A549 (cell line): ENCODE data around the gene NEK7. TPM values are rescaled to one million over a fixed set of nuclear protein-coding genes. Genes with fewer than 3 reads are reported as not detected.

Experiments used
- ATAC-seq, 2 experiments: fragments of 200-7000 bp in 1 of 2; fragments of >200 bp in 1 of 2; cut with Nextera tagmentation in 1 of 2; cut with Tn5 transposase in 1 of 2; 3 replicates each; pipeline versions ENCODE4 v1.8.0 to v1.9.1; 2018 to 2020; ENCODE audit warnings: mild to moderate bottlenecking in 1 of 2, moderate library complexity in 1 of 2
- CTCF ChIA-PET: fragments of 300-600 bp; sonication (Branson Sonifier 250); formaldehyde crosslinking; extraction: SDS; loops from one replicate; lab custom pipeline; 2021; ENCODE audit warnings: antibody characterized with exemption, inconsistent platforms; lab: Yijun Ruan, JAX
- POLR2A ChIA-PET: fragments of 350-600 bp; formaldehyde crosslinking; extraction: SDS; loops from one replicate; lab custom pipeline; 2021; ENCODE audit warnings: antibody characterized with exemption, inconsistent platforms; lab: Yijun Ruan, JAX
- DNase-seq, 2 experiments: peaks; one replicate each; pipeline versions ENCODE4 v3.0.0 to v3.0.0-alpha.2; 2011 to 2016; ENCODE audit warnings: low read depth in 1 of 2, low spot score in 1 of 2
- FAIRE-seq: peaks from 2 replicates; lab custom pipeline; 2011; peaks lifted over from hg19 to GRCh38; lab: Jason Lieb, UNC
- H3K27ac ChIP-seq, 2 experiments: fragments of >200 bp; sonication (Bioruptor Twin); formaldehyde crosslinking; 3 replicates each; pipeline ENCODE4 v1.5.1; 2016 to 2017
- H3K4me1 ChIP-seq: fragments of >200 bp; sonication (Bioruptor Twin); formaldehyde crosslinking; 3 replicates; pipeline ENCODE4 v1.6.1; 2016
- H3K4me2 ChIP-seq: fragments of >200 bp; sonication (Bioruptor Twin); formaldehyde crosslinking; 3 replicates; pipeline ENCODE4 v1.6.1; 2016
- H3K4me3 ChIP-seq: fragments of >200 bp; sonication (Bioruptor Twin); formaldehyde crosslinking; 3 replicates; pipeline ENCODE4 v1.5.1; 2016
- H3K9me3 ChIP-seq: fragments of >200 bp; sonication (Bioruptor Twin); formaldehyde crosslinking; 3 replicates; pipeline ENCODE4 v1.6.1; 2016
- CBX8 ChIP-seq: fragments of 200-600 bp; sonication (generic); IDR thresholded peaks from 2 replicates; pipeline ENCODE4 v1.6.1; 2016
- CHD2 ChIP-seq: fragments of 150-350 bp; IDR thresholded peaks from 2 replicates; pipeline ENCODE4 v1.6.1; 2014; ENCODE audit warnings: low read length; ENCODE audit not compliant: partially characterized antibody
- CTCF ChIP-seq: fragments of >200 bp; sonication (Bioruptor Twin); formaldehyde crosslinking; IDR thresholded peaks from 3 replicates; pipeline ENCODE4 v1.5.1; 2016
- EHF ChIP-seq: fragments of 250-450 bp; sonication (Bioruptor Pico); IDR thresholded peaks from 2 replicates; pipeline ENCODE4 v1.5.0; 2020; ENCODE audit warnings: mild to moderate bottlenecking
- EHMT2 ChIP-seq: fragments of 200-600 bp; sonication (generic); IDR thresholded peaks from 2 replicates; pipeline ENCODE4 v1.6.1; 2016; ENCODE audit warnings: antibody characterized with exemption, low read depth, mild to moderate bottlenecking, moderate library complexity
- ELK1 ChIP-seq: fragments of 150-350 bp; IDR thresholded peaks from 2 replicates; pipeline ENCODE4 v1.6.1; 2014; ENCODE audit warnings: low read depth, mild to moderate bottlenecking, low read length
- FOSB ChIP-seq: fragments of 250-450 bp; sonication (Bioruptor Pico); IDR thresholded peaks from 2 replicates; pipeline ENCODE4 v1.5.0; 2020; ENCODE audit warnings: mild to moderate bottlenecking, moderate library complexity
- HDAC2 ChIP-seq: fragments of 200-600 bp; sonication (generic); IDR thresholded peaks from 2 replicates; pipeline ENCODE4 v1.6.1; 2016
- HEYL ChIP-seq: fragments of 250-450 bp; sonication (Bioruptor Pico); IDR thresholded peaks from 2 replicates; pipeline ENCODE4 v1.8.0; 2021; ENCODE audit warnings: mild to moderate bottlenecking, moderate library complexity
- JUN ChIP-seq, 2 experiments: fragments of >200 bp; sonication (Bioruptor Twin); formaldehyde crosslinking; IDR thresholded peaks; 2 replicates in 1 of 2; 3 replicates in 1 of 2; pipeline ENCODE4 v1.6.1; 2016 to 2017
- JUNB ChIP-seq: fragments of >200 bp; sonication (Bioruptor Twin); formaldehyde crosslinking; IDR thresholded peaks from 2 replicates; pipeline ENCODE4 v1.6.1; 2016
- KDM5A ChIP-seq: fragments of 200-600 bp; sonication (generic); IDR thresholded peaks from 2 replicates; pipeline ENCODE4 v1.6.1; 2016; ENCODE audit warnings: antibody characterized with exemption, mild to moderate bottlenecking
- MAZ ChIP-seq: fragments of 150-350 bp; IDR thresholded peaks from 2 replicates; pipeline ENCODE4 v1.6.1; 2014; ENCODE audit warnings: antibody characterized with exemption, low read depth, low read length, borderline replicate concordance
- MYC ChIP-seq: IDR thresholded peaks from 2 replicates; pipeline ENCODE4 v1.6.1; 2012; ENCODE audit warnings: mild to moderate bottlenecking, inconsistent platforms, low read length, improper control_type of control experiment, borderline replicate concordance
- NPAS2 ChIP-seq: fragments of 250-450 bp; sonication (Bioruptor Pico); IDR thresholded peaks from 2 replicates; pipeline ENCODE4 v1.8.0; 2022; ENCODE audit warnings: mild to moderate bottlenecking, moderate library complexity, borderline replicate concordance
- NR3C1 ChIP-seq: fragments of >200 bp; sonication (Bioruptor Twin); formaldehyde crosslinking; IDR thresholded peaks from 3 replicates; pipeline ENCODE4 v1.6.1; 2017
- PBX3 ChIP-seq: IDR thresholded peaks from 2 replicates; pipeline ENCODE4 v1.6.1; 2012
- POLR2AphosphoS2 ChIP-seq: conservative IDR thresholded peaks from 2 replicates; pipeline ENCODE4 v1.6.1; 2012; ENCODE audit warnings: low read length, improper control_type of control experiment, inconsistent platforms
- RAD21 ChIP-seq, 2 experiments: fragments of >200 bp in 1 of 2; sonication (Bioruptor Twin) in 1 of 2; formaldehyde crosslinking in 1 of 2; IDR thresholded peaks in 1 of 2; conservative IDR thresholded peaks in 1 of 2; 2 replicates in 1 of 2; 3 replicates in 1 of 2; pipeline ENCODE4 v1.6.1; 2012 to 2018; ENCODE audit warnings: inconsistent platforms in 1 of 2
- REST ChIP-seq: fragments of 200-600 bp; sonication (generic); IDR thresholded peaks from 2 replicates; pipeline ENCODE4 v1.6.1; 2016; ENCODE audit warnings: antibody characterized with exemption, mild to moderate bottlenecking, moderate library complexity
- SMC3 ChIP-seq: fragments of >200 bp; sonication (Bioruptor Twin); formaldehyde crosslinking; IDR thresholded peaks from 3 replicates; pipeline ENCODE4 v1.6.1; 2018; ENCODE audit warnings: inconsistent platforms
- TP53 ChIP-seq: fragments of 250-450 bp; sonication (Bioruptor Pico); IDR thresholded peaks from 2 replicates; pipeline ENCODE4 v1.5.0; 2021; ENCODE audit warnings: mild to moderate bottlenecking, moderate library complexity
- USF2 ChIP-seq: fragments of 450-650 bp; IDR thresholded peaks from 2 replicates; pipeline ENCODE4 v1.6.1; 2014; ENCODE audit warnings: antibody characterized with exemption
- ZFP36 ChIP-seq: fragments of 450-650 bp; IDR thresholded peaks from 2 replicates; pipeline ENCODE4 v1.6.1; 2014; ENCODE audit warnings: borderline replicate concordance; ENCODE audit not compliant: partially characterized antibody
- ZSCAN20 ChIP-seq: fragments of 250-450 bp; sonication (Bioruptor Pico); IDR thresholded peaks from 2 replicates; pipeline ENCODE4 v1.8.0; 2022; ENCODE audit warnings: mild to moderate bottlenecking, moderate library complexity
- WGBS: methylation state at CpG from one replicate; pipeline ENCODE4 v1.1.6; 2017; ENCODE audit errors: missing lambda C conversion rate; 5-methylcytosine and 5-hydroxymethylcytosine counted together
- polyA plus RNA-seq, 4 experiments: library from polyadenylated mRNA; depleted of rRNA in 3 of 4; stranded (reverse); fragments of >200 nt; fragmentation: RNase III in 1 of 4; extraction: RNeasy Plus Mini Kit Qiagen cat#74134 plus additional on column Dnase treatment in 1 of 4; gene quantifications; 2 replicates in 3 of 4; 3 replicates in 1 of 4; pipeline ENCODE4 v1.2.3, GENCODE V29; 2011 to 2017

Gene NEK7
- polyA plus RNA-seq, 2 of the 4 experiments (the other 2 are of a cell fraction): 15.9 to 62.9 TPM

GRCh38 chr1:198268784-198269645 is 112.2 kb downstream of the NEK7 start:
- no peak overlapping the region for H3K4me2 ChIP-seq
- ATAC-seq: no peak
- FAIRE-seq: no peak
- H3K27ac ChIP-seq: 0 out of 6 replicates have a peak overlapping the region, but pooled peaks of 1 of the 2 experiments have one; percentile 31
- ChIA-PET CTCF (interaction anchor here (0.9 to 1.3 kb wide), 2 partner anchors 10 to 196 kb away, joined by 3 read pairs; no protein-coding TSS in a partner anchor), POLR2A (no interaction called here)
- WGBS: 83% methylated on average over 3 of the region's 3 CpGs
- H3K4me1 ChIP-seq: peaks cover 20% of the 10 kb centered on the region; the same call in 2 of the 3 replicates
- TF ChIP-seq CTCF (no peak), RAD21 (conservative IDR thresholded peaks at IDR 0.05 in 1 of 2, IDR thresholded peaks at IDR 0.05 in 1 of 2) (no peak), EHF (no peak), JUNB (no peak), JUN (IDR thresholded peaks at IDR 0.05) (no peak), KDM5A (no peak), PBX3 (no peak), ZFP36 (no peak), SMC3 (no peak), REST (no peak), NR3C1 (no peak)
- no peak for DNase-seq
- H3K9me3 ChIP-seq: no peaks in the 10 kb centered on the region
- H3K4me3 ChIP-seq: no peak overlapping the region

GRCh38 chr1:198269646-198269940 is 112.8 kb downstream of the NEK7 start:
- CTCF ChIA-PET: no interaction called here
- TF ChIP-seq NPAS2 (CRISPR knock-in tag) (no peak), CBX8 (no peak), HEYL (no peak), ZSCAN20 (CRISPR knock-in tag) (no peak), MAZ (no peak), NR3C1 (no peak), MYC (no peak), USF2 (no peak), EHMT2 (no peak), ELK1 (no peak), FOSB (no peak), CHD2 (no peak), POLR2AphosphoS2 (no peak), HDAC2 (no peak), TP53 (CRISPR knock-in tag) (no peak)
- POLR2A ChIA-PET: no interaction called here
- Histone ChIP-seq H3K4me1 (peaks cover 20% of the 10 kb centered on the region; the same call in 2 of the 3 replicates), H3K4me2 (no peak overlapping the region), H3K4me3 (no peak overlapping the region), H3K9me3 (no peaks in the 10 kb centered on the region), H3K27ac (no peak overlapping the region)
- WGBS: 54% methylated on average over 1 of the region's 1 CpG
- ATAC-seq (no peak), DNase-seq (no peak), FAIRE-seq (no peak)
